Breast epithelium (tissue), 3 donors: ENCODE measurements around the gene SKP1.

ENCODE experiments used
- POLR2A ChIP-seq: fragments of 450-650 bp; IDR thresholded peaks from one replicate; pipeline ENCODE4 v1.6.1; 2016; ENCODE audit warnings: antibody characterized with exemption, mild to moderate bottlenecking, moderate library complexity
- POLR2AphosphoS5 ChIP-seq, 3 donors: sonication (generic); formaldehyde crosslinking; IDR thresholded peaks; one replicate each; pipeline ENCODE4 v1.6.1; 2017; ENCODE audit warnings: antibody characterized with exemption in 3 of 3
- TF ChIP-seq, protein P1 (sequence below), 3 donors: fragments of 450-650 bp; IDR thresholded peaks; one replicate each; pipeline ENCODE4 v1.5.1; 2016 to 2017; ENCODE audit warnings: antibody characterized with exemption in 3 of 3, mild to moderate bottlenecking in 3 of 3, moderate library complexity in 3 of 3

- TF ChIP-seq, protein P1, sequence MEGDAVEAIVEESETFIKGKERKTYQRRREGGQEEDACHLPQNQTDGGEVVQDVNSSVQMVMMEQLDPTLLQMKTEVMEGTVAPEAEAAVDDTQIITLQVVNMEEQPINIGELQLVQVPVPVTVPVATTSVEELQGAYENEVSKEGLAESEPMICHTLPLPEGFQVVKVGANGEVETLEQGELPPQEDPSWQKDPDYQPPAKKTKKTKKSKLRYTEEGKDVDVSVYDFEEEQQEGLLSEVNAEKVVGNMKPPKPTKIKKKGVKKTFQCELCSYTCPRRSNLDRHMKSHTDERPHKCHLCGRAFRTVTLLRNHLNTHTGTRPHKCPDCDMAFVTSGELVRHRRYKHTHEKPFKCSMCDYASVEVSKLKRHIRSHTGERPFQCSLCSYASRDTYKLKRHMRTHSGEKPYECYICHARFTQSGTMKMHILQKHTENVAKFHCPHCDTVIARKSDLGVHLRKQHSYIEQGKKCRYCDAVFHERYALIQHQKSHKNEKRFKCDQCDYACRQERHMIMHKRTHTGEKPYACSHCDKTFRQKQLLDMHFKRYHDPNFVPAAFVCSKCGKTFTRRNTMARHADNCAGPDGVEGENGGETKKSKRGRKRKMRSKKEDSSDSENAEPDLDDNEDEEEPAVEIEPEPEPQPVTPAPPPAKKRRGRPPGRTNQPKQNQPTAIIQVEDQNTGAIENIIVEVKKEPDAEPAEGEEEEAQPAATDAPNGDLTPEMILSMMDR (IDR thresholded peaks at IDR 0.05), result no peak
- TF ChIP-seq POLR2A, result no peak
- no peak for TF ChIP-seq POLR2AphosphoS5 (IDR thresholded peaks at IDR 0.05)
These were observed 52.3 kb downstream of the SKP1 start for GRCh38 chr5:134124289-134125038.
